ENCODE results near the gene FAM161B.
A peak's percentile ranks its signal among the peaks of the same experiment; 100 is the strongest.
"Not testable (repeated sequence)": the region's sequence is repeated elsewhere in the genome, so short reads cannot be mapped to it uniquely, and the experiment has no call there.

Gene FAM161B

GRCh38 chr14:73896521-73896920 is 53.4 kb downstream of the FAM161B start:
- H3K36me3 ChIP-seq (ENCODE audit: insufficient read depth, low read length) = peaks cover 39% of the 10 kb centered on the region
- H3K4me3 ChIP-seq (ENCODE audit: low read depth, low read length) = no peak overlapping the region
- H2AFZ ChIP-seq (ENCODE audit: low read length, unreplicated experiment) = no peak overlapping the region
- H3K27me3 ChIP-seq (ENCODE audit: insufficient read depth, low read length) = no peaks in the 10 kb centered on the region
- H3K79me2 ChIP-seq (ENCODE audit: control insufficient read depth, insufficient read depth, low read length, unreplicated experiment) = peaks cover 31% of the 10 kb centered on the region
- H3K27ac ChIP-seq (ENCODE audit: low read depth, low read length) = peak overlapping the region; percentile 60
- peaks cover 10% of the 10 kb centered on the region for H3K4me1 ChIP-seq (ENCODE audit: control insufficient read depth, insufficient read depth, low read length, unreplicated experiment)

GRCh38 chr14:73895939-73896338 is 54.0 kb downstream of the FAM161B start:
- H3K4me1 ChIP-seq (ENCODE audit: control insufficient read depth, insufficient read depth, low read length, unreplicated experiment) = peaks cover 10% of the 10 kb centered on the region
- no peak overlapping the region for H3K4me3 ChIP-seq (ENCODE audit: low read depth, low read length)
- peak overlapping the region; percentile 21; the same call in 1 of the 2 replicates for H3K27ac ChIP-seq (ENCODE audit: low read depth, low read length)
- H2AFZ ChIP-seq (ENCODE audit: low read length, unreplicated experiment) = no peak overlapping the region
- no peaks in the 10 kb centered on the region for H3K27me3 ChIP-seq (ENCODE audit: insufficient read depth, low read length)
- H3K36me3 ChIP-seq (ENCODE audit: insufficient read depth, low read length) = peaks cover 39% of the 10 kb centered on the region
- H3K79me2 ChIP-seq (ENCODE audit: control insufficient read depth, insufficient read depth, low read length, unreplicated experiment) = peaks cover 37% of the 10 kb centered on the region

DNA sequence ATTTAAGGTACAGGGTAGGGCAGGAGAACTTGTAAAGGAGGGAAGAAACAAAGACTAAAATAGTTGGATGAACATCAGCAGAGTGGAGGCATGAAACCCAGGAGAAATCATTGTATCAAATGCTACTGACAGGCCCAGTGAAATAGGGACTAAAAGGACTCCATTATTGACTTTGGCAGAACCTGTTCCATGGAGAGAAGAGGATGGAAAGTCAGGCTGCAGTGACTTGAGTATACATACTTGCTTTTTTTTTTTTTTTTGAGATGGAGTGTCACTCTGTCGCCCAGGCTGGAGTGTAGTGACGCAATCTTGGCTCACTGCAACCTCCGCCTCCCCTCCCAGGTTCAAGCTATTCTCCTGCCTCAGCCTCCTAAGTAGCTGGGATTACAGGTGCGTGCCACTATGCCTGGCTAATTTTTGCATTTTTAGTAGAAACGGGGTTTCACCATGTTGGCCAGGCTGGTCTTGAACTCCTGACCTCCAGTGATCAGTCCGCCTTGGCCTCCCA is 55.7 kb downstream of the FAM161B start:
- Histone ChIP-seq H3K4me1 (ENCODE audit: control insufficient read depth, insufficient read depth, low read length, unreplicated experiment) (peaks cover 10% of the 10 kb centered on the region), H3K79me2 (ENCODE audit: control insufficient read depth, insufficient read depth, low read length, unreplicated experiment) (peaks cover 54% of the 10 kb centered on the region), H3K36me3 (ENCODE audit: insufficient read depth, low read length) (peaks cover 36% of the 10 kb centered on the region)
- H3K27me3 ChIP-seq (ENCODE audit: insufficient read depth, low read length); H3K4me3 ChIP-seq (ENCODE audit: low read depth, low read length); H2AFZ ChIP-seq (ENCODE audit: low read length, unreplicated experiment); H3K27ac ChIP-seq (ENCODE audit: low read depth, low read length): not testable (repeated sequence)

DNA sequence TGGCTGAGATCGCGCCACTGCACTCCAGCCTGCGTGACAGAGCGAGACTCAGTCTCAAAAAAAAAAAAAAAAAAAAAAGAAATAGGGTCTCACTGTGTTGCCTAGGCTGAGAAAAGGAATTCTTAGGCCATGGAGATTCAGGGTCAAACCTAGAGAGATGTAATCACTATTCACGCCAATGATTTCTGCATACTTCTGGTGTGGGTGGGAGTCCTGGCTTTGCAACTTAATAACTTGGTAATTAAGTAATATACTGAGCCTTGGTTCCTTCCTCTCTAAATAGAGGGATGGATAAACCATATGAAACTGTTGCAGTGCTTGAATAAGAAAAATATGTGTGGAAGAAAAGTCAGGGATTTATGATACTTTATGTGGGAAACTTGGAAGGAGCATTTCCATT is 60.5 kb downstream of the FAM161B start:
- H2AFZ ChIP-seq (ENCODE audit: low read length, unreplicated experiment) = no peak overlapping the region
- H3K4me1 ChIP-seq (ENCODE audit: control insufficient read depth, insufficient read depth, low read length, unreplicated experiment) = peaks cover 21% of the 10 kb centered on the region
- no peaks in the 10 kb centered on the region for H3K27me3 ChIP-seq (ENCODE audit: insufficient read depth, low read length)
- peaks cover 14% of the 10 kb centered on the region for H3K36me3 ChIP-seq (ENCODE audit: insufficient read depth, low read length)
- no peak overlapping the region for H3K27ac ChIP-seq (ENCODE audit: low read depth, low read length)
- H3K4me3 ChIP-seq (ENCODE audit: low read depth, low read length) = peak overlapping the region; percentile 91; the same call in 1 of the 2 replicates
- H3K79me2 ChIP-seq (ENCODE audit: control insufficient read depth, insufficient read depth, low read length, unreplicated experiment) = peaks cover 85% of the 10 kb centered on the region

- Histone ChIP-seq H3K79me2 (ENCODE audit: control insufficient read depth, insufficient read depth, low read length, unreplicated experiment) (peaks cover 85% of the 10 kb centered on the region), H3K36me3 (ENCODE audit: insufficient read depth, low read length) (peaks cover 12% of the 10 kb centered on the region), H2AFZ (ENCODE audit: low read length, unreplicated experiment) (no peak overlapping the region), H3K4me3 (ENCODE audit: low read depth, low read length) (peak overlapping the region; percentile 91), H3K27me3 (ENCODE audit: insufficient read depth, low read length) (no peaks in the 10 kb centered on the region), H3K4me1 (ENCODE audit: control insufficient read depth, insufficient read depth, low read length, unreplicated experiment) (peaks cover 21% of the 10 kb centered on the region), H3K27ac (ENCODE audit: low read depth, low read length) (peak overlapping the region; percentile 94)
Observed at GRCh38 chr14:73888971-73889370, 60.9 kb downstream of the FAM161B start.

- Histone ChIP-seq H2AFZ (ENCODE audit: low read length, unreplicated experiment) (no peak overlapping the region), H3K4me1 (ENCODE audit: control insufficient read depth, insufficient read depth, low read length, unreplicated experiment) (peaks cover 21% of the 10 kb centered on the region), H3K27ac (ENCODE audit: low read depth, low read length) (peak overlapping the region; percentile 94), H3K27me3 (ENCODE audit: insufficient read depth, low read length) (no peaks in the 10 kb centered on the region), H3K4me3 (ENCODE audit: low read depth, low read length) (peak overlapping the region; percentile 91), H3K36me3 (ENCODE audit: insufficient read depth, low read length) (peaks cover 6% of the 10 kb centered on the region), H3K79me2 (ENCODE audit: control insufficient read depth, insufficient read depth, low read length, unreplicated experiment) (peaks cover 81% of the 10 kb centered on the region)
Observed at GRCh38 chr14:73888460-73888725, 61.5 kb downstream of the FAM161B start.

DNA sequence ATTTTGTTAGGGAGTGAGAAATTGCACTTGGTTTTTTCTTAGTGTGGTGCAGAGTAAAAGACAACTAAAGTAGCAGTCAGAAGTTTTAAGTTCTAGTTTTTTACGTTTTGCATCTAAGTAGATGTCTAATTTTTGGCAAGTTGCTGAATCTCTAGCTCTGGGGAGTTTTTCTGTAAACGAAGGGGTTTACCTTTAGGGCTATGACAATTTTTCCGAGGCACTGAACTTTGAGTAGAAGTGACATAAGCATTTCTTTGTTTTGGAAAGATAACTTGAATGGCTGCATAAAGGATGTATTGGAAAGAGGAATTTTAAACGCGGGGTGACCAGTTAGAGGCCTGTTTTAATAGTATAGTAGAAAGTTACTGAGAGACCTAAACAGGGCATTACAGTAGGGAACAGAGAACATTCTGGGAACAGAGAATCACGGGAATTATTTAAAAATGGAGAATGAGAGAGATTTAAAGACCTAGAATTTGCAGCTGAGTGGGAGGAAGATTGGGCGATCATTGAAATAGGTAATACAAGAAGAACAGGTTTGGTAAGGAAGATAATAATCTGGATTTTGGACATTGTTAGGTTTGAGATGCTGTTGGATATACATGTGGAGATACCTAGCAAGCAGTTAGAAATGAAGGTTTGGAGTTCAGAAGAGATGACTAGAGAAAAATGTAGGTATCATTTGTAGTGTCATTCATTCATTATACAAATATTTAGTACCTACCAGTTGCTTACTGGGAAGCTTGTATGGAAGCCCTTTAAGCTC is 62.0 kb downstream of the FAM161B start:
- peak overlapping the region; percentile 94 for H3K27ac ChIP-seq (ENCODE audit: low read depth, low read length)
- H3K4me3 ChIP-seq (ENCODE audit: low read depth, low read length) = peak overlapping the region; percentile 91
- peaks cover 21% of the 10 kb centered on the region for H3K4me1 ChIP-seq (ENCODE audit: control insufficient read depth, insufficient read depth, low read length, unreplicated experiment)
- peaks cover 76% of the 10 kb centered on the region for H3K79me2 ChIP-seq (ENCODE audit: control insufficient read depth, insufficient read depth, low read length, unreplicated experiment)
- H2AFZ ChIP-seq (ENCODE audit: low read length, unreplicated experiment) = no peak overlapping the region
- peaks cover under 1% of the 10 kb centered on the region; the same call in 1 of the 2 replicates for H3K36me3 ChIP-seq (ENCODE audit: insufficient read depth, low read length)
- H3K27me3 ChIP-seq (ENCODE audit: insufficient read depth, low read length) = no peaks in the 10 kb centered on the region

DNA sequence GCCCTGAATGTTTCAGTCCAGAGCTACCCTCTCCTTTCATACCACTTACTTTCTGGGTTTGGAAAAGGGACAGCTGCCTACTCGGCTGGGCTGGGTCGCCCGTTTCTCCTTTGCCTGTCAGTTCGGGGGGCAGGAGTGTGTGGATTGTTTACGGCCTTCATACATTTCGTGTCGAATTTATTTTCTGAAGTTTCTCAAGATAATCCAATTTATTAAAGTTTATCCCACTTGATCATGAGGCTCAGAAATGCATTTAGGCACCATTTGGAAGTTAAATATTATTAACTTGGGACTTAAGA is 62.6 kb downstream of the FAM161B start:
- Histone ChIP-seq H3K4me3 (ENCODE audit: low read depth, low read length) (peak overlapping the region; percentile 91), H2AFZ (ENCODE audit: low read length, unreplicated experiment) (peak overlapping the region; percentile 51), H3K4me1 (ENCODE audit: control insufficient read depth, insufficient read depth, low read length, unreplicated experiment) (peaks cover 21% of the 10 kb centered on the region), H3K27me3 (ENCODE audit: insufficient read depth, low read length) (no peaks in the 10 kb centered on the region), H3K27ac (ENCODE audit: low read depth, low read length) (peak overlapping the region; percentile 94), H3K79me2 (ENCODE audit: control insufficient read depth, insufficient read depth, low read length, unreplicated experiment) (peaks cover 73% of the 10 kb centered on the region), H3K36me3 (ENCODE audit: insufficient read depth, low read length) (no peaks in the 10 kb centered on the region)

DNA sequence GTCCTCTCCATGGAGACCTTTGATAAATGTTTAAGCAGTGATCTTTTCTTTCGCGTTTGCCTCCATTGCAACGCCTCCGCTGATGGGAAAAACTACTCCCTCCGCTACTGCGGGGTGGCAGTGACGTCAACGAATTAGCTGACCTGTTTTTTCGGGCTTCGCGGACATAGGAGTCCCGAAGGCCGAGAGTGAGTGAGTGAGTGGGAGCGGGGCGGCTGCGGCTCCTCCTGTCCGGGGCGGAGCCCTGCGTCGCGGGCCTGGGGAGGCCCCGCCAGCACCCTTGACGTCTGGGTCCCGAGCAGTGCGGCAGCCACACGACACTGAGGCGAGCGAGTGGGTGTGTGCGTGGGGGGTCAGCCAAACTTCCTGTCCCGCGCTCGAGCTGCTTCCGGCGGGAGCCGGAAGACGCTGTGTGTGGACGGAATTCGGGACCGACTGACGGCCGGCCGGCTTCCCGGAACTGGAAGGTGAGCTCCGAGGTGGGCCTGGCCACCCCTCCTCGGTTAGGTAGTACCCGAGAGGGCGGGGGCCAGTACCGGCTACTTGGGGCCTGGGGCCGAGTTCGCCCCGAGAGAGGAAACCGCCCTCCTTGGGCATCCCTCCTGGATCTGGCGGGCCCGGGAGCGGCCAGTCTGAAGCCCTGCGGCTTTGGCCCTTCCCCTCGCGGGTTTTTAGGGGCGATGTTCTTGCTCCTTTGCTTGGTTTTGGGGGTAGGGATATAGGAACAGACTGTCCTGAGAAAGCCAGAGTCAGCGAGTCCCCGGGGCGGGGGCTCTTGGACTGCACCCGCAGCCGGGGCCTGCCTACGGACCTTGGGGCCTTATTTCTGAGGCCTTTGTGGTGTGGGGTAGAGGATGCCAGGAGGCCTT is 63.2 kb downstream of the FAM161B start, which contains the start of gene ZNF410:
TSS of gene ZNF410 (plus strand) at position 411 of the 869 bp plus-strand sequence. CDS start 5,317 bp downstream, outside the sequence.
- peaks cover 21% of the 10 kb centered on the region for H3K4me1 ChIP-seq (ENCODE audit: control insufficient read depth, insufficient read depth, low read length, unreplicated experiment)
- peaks cover 68% of the 10 kb centered on the region for H3K79me2 ChIP-seq (ENCODE audit: control insufficient read depth, insufficient read depth, low read length, unreplicated experiment)
- peak within 1 kb of the TSS; percentile 94 for H3K27ac ChIP-seq (ENCODE audit: low read depth, low read length)
- peak within 1 kb of the TSS; percentile 91 for H3K4me3 ChIP-seq (ENCODE audit: low read depth, low read length)
- H3K27me3 ChIP-seq (ENCODE audit: insufficient read depth, low read length) = no peaks in the 10 kb centered on the region
- H2AFZ ChIP-seq (ENCODE audit: low read length, unreplicated experiment) = peak within 1 kb of the TSS; percentile 51
- H3K36me3 ChIP-seq (ENCODE audit: insufficient read depth, low read length) = no peaks in the 10 kb centered on the region

DNA sequence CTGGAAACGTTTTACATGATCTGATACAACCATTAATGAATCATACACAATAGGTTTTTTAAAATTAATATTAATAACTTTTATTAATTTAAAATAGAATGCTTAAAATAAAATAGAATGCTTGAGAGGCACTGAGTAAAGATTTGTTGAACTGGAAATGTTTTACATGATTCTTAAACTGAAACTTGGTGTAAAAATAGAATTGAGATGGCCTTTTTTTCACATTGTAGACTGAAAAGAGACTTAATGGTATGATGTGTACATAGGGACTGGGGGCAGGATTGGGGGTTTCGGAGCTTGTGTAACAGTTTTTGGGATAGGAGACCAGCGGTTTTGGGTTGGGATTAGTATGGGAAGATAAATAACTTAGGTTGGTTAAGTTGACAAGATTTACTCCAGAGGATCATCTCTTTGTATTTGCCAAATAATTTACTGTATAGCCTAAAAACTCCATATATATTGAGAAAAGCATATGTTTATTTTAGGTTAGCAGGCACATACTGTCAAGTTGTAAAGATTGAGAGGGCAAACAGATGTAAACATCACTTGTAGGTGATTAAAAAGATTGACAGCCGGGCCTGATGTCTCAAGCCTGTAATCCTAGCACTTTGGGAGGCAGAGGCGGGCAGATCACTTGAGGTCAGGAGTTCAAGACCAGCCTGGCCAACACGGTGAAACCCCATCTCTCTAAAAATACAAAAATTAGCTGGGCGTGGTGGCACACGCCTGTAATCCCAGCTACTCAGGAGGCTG is 65.3 kb downstream of the FAM161B start:
- no peaks in the 10 kb centered on the region for H3K27me3 ChIP-seq (ENCODE audit: insufficient read depth, low read length)
- peaks cover 48% of the 10 kb centered on the region for H3K79me2 ChIP-seq (ENCODE audit: control insufficient read depth, insufficient read depth, low read length, unreplicated experiment)
- H3K27ac ChIP-seq (ENCODE audit: low read depth, low read length) = no peak overlapping the region
- H2AFZ ChIP-seq (ENCODE audit: low read length, unreplicated experiment) = peak overlapping the region; percentile 43
- H3K4me3 ChIP-seq (ENCODE audit: low read depth, low read length) = peak overlapping the region; percentile 91
- H3K4me1 ChIP-seq (ENCODE audit: control insufficient read depth, insufficient read depth, low read length, unreplicated experiment) = peaks cover 21% of the 10 kb centered on the region
- no peaks in the 10 kb centered on the region; the same call in 1 of the 2 replicates for H3K36me3 ChIP-seq (ENCODE audit: insufficient read depth, low read length)

Data from ACC112 (cell line).